Transverse colon (tissue), 4 donors: ENCODE results near the gene GNB1L.

Experiments used
- POLR2A ChIP-seq: fragments of 450-650 bp; IDR thresholded peaks from one replicate; pipeline ENCODE4 v1.6.1; 2016; ENCODE audit warnings: antibody characterized with exemption, mild to moderate bottlenecking, moderate library complexity
- POLR2AphosphoS5 ChIP-seq, 3 donors: sonication (generic); formaldehyde crosslinking; IDR thresholded peaks; one replicate each; pipeline ENCODE4 v1.6.1; 2016; ENCODE audit warnings: antibody characterized with exemption in 3 of 3
- TF ChIP-seq, protein P1 (sequence below), 5 experiments: fragments of 200-600 bp in 3 of 5; fragments of 450-650 bp in 2 of 5; sonication (generic) in 3 of 5; IDR thresholded peaks; 1 replicate in 2 of 5; 2 replicates in 3 of 5; pipeline ENCODE4 v1.5.1; 2016 to 2017; ENCODE audit warnings: antibody characterized with exemption in 5 of 5, inconsistent platforms in 3 of 5, mild to moderate bottlenecking in 2 of 5, moderate library complexity in 1 of 5

DNA sequence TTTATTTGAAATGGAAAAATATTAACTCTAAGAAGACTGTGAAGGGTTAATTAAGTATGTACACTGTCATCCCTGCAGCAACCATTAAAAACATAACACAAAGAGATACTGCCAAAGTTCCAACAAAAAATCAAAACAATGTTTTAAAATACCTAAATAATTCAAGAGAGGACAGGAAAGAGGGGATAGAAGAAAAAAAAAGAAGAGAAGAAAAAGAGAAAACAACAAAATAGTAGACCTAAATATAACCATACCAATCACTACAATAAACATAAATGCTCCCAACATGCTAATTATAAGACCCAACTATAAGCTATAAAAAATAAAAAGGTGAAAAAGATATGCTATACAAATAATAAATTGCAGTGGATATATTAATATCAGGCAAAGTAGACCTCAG lies 20.1 kb downstream of the GNB1L start:
- TF ChIP-seq POLR2A: no peak
- TF ChIP-seq, protein P1, sequence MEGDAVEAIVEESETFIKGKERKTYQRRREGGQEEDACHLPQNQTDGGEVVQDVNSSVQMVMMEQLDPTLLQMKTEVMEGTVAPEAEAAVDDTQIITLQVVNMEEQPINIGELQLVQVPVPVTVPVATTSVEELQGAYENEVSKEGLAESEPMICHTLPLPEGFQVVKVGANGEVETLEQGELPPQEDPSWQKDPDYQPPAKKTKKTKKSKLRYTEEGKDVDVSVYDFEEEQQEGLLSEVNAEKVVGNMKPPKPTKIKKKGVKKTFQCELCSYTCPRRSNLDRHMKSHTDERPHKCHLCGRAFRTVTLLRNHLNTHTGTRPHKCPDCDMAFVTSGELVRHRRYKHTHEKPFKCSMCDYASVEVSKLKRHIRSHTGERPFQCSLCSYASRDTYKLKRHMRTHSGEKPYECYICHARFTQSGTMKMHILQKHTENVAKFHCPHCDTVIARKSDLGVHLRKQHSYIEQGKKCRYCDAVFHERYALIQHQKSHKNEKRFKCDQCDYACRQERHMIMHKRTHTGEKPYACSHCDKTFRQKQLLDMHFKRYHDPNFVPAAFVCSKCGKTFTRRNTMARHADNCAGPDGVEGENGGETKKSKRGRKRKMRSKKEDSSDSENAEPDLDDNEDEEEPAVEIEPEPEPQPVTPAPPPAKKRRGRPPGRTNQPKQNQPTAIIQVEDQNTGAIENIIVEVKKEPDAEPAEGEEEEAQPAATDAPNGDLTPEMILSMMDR (IDR thresholded peaks at IDR 0.05): no peak
- TF ChIP-seq POLR2AphosphoS5 (IDR thresholded peaks at IDR 0.05): no peak
